H1 (cell line): ENCODE measurements around the gene TEKT3. TPM values are rescaled to one million over a fixed set of nuclear protein-coding genes. Genes with fewer than 3 reads are reported as not detected.

ENCODE experiments used
- E2F6 ChIP-seq: IDR thresholded peaks from 2 replicates; pipeline ENCODE4 v1.6.1; 2012; ENCODE audit warnings: inconsistent platforms
- FOSL1 ChIP-seq: IDR thresholded peaks from 2 replicates; pipeline ENCODE4 v1.6.1; 2011; ENCODE audit warnings: mild to moderate bottlenecking, low read depth, low read length, moderate library complexity; ENCODE audit not compliant: insufficient read depth
- JUN ChIP-seq: IDR thresholded peaks from 2 replicates; pipeline ENCODE4 v1.6.1; 2011; ENCODE audit warnings: low read depth, mild to moderate bottlenecking, improper control_type of control experiment, low read length
- KDM1A ChIP-seq: fragments of 200-600, 300-600 bp; sonication (generic); IDR thresholded peaks from 2 replicates; pipeline ENCODE4 v1.7.1; 2016; ENCODE audit warnings: mild to moderate bottlenecking, low read length, borderline replicate concordance
- SAP30 ChIP-seq: fragments of 300-600 bp; sonication (generic); IDR thresholded peaks from 2 replicates; pipeline ENCODE4 v1.7.1; 2012; ENCODE audit warnings: low read length, moderate library complexity, mild to moderate bottlenecking, inconsistent platforms; ENCODE audit not compliant: insufficient read depth, insufficient replicate concordance
- TBP ChIP-seq: IDR thresholded peaks from 2 replicates; pipeline ENCODE4 v1.6.1; 2011; ENCODE audit warnings: low read depth, low read length, improper control_type of control experiment
- polyA plus RNA-seq, 7 experiments: library from polyadenylated mRNA; depleted of rRNA in 3 of 7; stranded (reverse) in 5 of 7; unstranded in 2 of 7; fragments of >200 nt in 5 of 7; fragments of 200-250 nt in 2 of 7; gene quantifications; 1 replicate in 5 of 7; 2 replicates in 1 of 7; 4 replicates in 1 of 7; pipeline versions ENCODE4 v1.2.1 to v1.2.3, GENCODE V29; 2011 to 2013; ENCODE audit warnings: missing spikeins in 2 of 7, mixed read lengths in 2 of 7
- total RNA-seq: library from RNA; stranded (reverse); fragmentation: NEBNext Ultra II Directional; extraction: Animal tissue kit (Norgen Biotek cat#: 25700); gene quantifications from 2 replicates; pipeline ENCODE4 v1.2.1, GENCODE V29; 2021

The TEKT3 gene
- total and polyA plus RNA-seq, 2 of the 8 experiments (the other 6 are each of a cell fraction or from before 2014, with no cell fraction given), result 2.2 to 2.9 TPM

GRCh38 chr17:15334266-15334665 lies 7.1 kb downstream of the TEKT3 start (continued):
- TF ChIP-seq FOSL1, result no peak
- no peak for TF ChIP-seq KDM1A
- TF ChIP-seq TBP, result no peak
- no peak for TF ChIP-seq JUN
- TF ChIP-seq SAP30, result no peak
- TF ChIP-seq E2F6, result no peak
